DMS114 treated with DMSO at 0.1 percent for 48 hours (cell line): Measurements from ENCODE around the gene DPF1.

Experiments used
- DNase-seq: peaks from one replicate; lab custom pipeline; 2025; ENCODE audit not compliant: unreplicated experiment; lab: John Stamatoyannopoulos, UW

DPF1 gene

GRCh38 chr19:38168637-38169036 lies 55.4 kb downstream of the DPF1 start:
- no peak for DNase-seq

GRCh38 chr19:38165335-38165734 lies 58.7 kb downstream of the DPF1 start:
- no peak for DNase-seq

DNA sequence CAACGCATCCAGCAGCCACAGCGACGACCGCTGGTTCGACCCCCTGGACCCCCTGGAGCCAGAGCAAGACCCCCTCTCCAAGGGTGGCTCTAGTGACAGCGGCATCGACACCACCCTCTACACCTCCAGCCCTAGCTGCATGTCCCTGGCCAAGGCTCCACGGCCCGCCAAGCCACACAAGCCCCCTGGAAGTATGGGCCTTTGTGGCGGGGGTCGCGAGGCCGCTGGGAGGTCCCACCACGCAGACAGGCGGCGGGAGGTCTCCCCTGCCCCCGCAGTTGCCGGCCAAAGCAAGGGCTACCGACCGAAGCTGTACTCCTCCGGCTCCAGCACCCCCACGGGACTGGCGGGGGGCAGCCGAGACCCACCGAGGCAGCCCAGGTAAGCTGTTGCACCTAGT lies 59.5 kb downstream of the DPF1 start:
- no peak for DNase-seq

DNA sequence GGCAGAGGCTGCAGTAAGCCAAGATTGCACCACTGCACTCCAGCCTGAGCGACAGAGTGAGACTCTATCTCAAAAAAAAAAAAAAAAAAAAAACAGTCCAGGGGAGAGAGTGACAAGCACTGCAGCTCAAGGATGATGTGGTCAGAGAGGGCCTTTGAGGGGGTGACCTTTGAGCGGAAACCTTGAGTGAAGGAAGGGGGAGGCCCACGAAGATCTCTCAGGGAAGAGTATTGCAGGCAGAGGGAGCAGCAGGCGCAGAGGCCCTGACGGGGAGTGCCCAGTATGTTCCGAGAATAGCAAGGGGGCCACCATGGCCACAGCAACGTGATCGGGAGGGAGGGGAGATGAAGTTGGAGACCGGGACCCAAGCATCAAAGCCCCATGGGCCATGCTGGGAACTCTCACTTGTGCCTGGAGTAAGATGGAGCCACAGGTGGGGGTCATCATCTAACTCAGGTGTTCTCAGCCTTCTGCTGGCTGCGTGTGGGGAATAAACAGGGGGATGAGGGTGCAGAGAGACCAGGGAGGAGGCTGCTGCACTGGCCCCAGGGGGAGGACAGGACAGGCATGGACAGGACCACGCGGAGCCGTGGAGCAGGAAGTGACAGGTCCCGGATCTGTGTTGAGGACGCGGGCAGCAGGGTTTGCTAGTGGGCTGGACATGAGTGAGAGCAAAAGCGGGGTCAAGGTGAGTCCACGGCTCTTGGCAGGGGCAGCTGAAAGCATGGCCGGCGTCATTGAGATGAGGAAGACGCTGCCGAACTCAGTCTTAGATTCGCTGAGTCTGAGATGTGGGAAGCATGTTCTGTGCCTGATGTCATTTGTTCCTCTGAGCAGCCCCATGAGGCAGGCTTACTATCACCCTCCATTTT lies 60.4 kb downstream of the DPF1 start:
- no peak for DNase-seq

- no peak for DNase-seq
Observed at GRCh38 chr19:38162632-38163031, 61.4 kb downstream of the DPF1 start.

- DNase-seq = no peak
Observed at GRCh38 chr19:38162094-38162493, 61.9 kb downstream of the DPF1 start.
